ENCODE measurements around the gene BICC1.

BICC1 gene

DNA sequence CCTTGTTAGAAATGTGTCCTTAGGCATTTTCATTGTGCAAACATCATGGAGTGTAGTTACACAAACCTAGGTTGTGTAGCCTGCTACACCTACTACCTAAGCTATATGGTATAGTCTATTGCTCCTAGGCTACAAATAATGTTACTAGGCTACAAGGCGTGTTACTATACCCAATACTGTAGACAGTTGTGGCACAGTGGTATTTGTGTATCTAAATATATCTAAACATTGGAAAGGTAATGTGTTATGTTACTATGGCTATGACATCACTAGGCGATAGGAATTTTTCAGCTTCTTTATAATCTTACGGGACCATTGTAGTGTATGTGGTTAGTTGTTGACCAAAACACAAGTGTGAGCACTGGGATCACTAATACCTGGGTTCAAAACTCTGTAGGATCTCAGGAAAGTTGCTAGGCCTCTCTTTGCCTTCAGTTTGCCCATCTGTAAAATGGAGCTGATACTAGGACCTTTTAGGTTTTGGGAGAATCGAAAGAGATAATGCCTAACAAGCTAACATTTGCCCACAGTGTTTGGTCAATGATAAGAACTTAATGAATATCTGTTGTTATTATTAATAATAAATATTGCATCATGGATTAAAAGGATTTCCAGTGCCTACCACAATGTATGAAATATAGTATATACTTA lies 2.7 kb downstream of the BICC1 start:
- TF ChIP-seq FOXP2 (optimal IDR thresholded peaks at IDR 0.05; ENCODE audit: borderline replicate concordance, extremely low read depth, extremely low read length, insufficient read depth): no peak
- no peak for TF ChIP-seq TAF1 (IDR thresholded peaks at IDR 0.05; ENCODE audit: borderline replicate concordance, insufficient read depth, low read length)
- TF ChIP-seq SIN3A (IDR thresholded peaks at IDR 0.05; ENCODE audit: borderline replicate concordance, insufficient read depth, low read length): no peak
- TF ChIP-seq, protein P1, sequence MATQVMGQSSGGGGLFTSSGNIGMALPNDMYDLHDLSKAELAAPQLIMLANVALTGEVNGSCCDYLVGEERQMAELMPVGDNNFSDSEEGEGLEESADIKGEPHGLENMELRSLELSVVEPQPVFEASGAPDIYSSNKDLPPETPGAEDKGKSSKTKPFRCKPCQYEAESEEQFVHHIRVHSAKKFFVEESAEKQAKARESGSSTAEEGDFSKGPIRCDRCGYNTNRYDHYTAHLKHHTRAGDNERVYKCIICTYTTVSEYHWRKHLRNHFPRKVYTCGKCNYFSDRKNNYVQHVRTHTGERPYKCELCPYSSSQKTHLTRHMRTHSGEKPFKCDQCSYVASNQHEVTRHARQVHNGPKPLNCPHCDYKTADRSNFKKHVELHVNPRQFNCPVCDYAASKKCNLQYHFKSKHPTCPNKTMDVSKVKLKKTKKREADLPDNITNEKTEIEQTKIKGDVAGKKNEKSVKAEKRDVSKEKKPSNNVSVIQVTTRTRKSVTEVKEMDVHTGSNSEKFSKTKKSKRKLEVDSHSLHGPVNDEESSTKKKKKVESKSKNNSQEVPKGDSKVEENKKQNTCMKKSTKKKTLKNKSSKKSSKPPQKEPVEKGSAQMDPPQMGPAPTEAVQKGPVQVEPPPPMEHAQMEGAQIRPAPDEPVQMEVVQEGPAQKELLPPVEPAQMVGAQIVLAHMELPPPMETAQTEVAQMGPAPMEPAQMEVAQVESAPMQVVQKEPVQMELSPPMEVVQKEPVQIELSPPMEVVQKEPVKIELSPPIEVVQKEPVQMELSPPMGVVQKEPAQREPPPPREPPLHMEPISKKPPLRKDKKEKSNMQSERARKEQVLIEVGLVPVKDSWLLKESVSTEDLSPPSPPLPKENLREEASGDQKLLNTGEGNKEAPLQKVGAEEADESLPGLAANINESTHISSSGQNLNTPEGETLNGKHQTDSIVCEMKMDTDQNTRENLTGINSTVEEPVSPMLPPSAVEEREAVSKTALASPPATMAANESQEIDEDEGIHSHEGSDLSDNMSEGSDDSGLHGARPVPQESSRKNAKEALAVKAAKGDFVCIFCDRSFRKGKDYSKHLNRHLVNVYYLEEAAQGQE (IDR thresholded peaks at IDR 0.05; ENCODE audit: insufficient read depth in 1 of 2, low read depth in 2 of 2, low read length in 2 of 2): no peak
- TF ChIP-seq POLR2AphosphoS5 (IDR thresholded peaks at IDR 0.05; ENCODE audit: low read depth, low read length): no peak

DNA sequence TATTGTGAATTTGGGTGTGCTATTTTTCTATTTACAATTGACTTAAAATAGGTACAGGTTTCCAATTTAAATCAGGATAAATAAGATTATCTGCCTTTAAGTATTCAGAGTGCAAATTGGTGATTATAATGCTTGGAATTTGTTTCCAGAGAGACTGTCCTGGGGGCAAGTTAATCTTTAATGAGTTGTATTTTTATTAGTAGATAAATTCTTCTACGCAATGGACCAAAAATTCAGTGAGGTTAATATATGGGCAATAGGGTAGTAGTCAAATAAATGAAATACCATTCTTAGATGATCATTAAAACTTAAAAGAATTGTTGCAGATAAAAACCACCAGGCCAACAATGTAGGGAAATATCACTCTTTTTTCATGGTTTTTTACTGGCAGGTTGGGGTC lies 3.4 kb downstream of the BICC1 start:
- TF ChIP-seq FOXP2 (optimal IDR thresholded peaks at IDR 0.05; ENCODE audit: borderline replicate concordance, extremely low read depth, extremely low read length, insufficient read depth): no peak
- no peak for TF ChIP-seq SIN3A (IDR thresholded peaks at IDR 0.05; ENCODE audit: borderline replicate concordance, insufficient read depth, low read length)
- TF ChIP-seq, protein P1 (IDR thresholded peaks at IDR 0.05; ENCODE audit: insufficient read depth in 1 of 2, low read depth in 2 of 2, low read length in 2 of 2): no peak
- TF ChIP-seq TAF1 (IDR thresholded peaks at IDR 0.05; ENCODE audit: borderline replicate concordance, insufficient read depth, low read length): no peak
- no peak for TF ChIP-seq POLR2AphosphoS5 (IDR thresholded peaks at IDR 0.05; ENCODE audit: low read depth, low read length)

DNA sequence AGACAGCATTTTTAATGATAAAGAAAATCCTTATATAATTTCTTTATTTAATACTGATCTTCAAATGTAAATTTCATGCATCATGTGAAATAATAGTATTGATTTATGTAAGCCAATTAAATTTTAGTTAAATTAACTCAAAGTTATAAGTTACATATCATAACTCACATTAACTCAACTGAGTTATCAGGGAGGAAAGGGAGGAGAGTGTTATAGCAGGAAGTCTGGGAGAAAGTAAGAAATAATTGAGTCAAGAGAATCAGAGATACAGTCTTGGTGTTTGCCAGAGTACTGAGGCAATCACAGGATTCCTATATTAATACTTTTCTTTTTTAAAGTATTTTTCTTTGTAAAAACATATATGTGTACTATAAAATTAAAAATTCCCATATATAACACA lies 4.0 kb downstream of the BICC1 start:
- no peak for TF ChIP-seq SIN3A (IDR thresholded peaks at IDR 0.05; ENCODE audit: borderline replicate concordance, insufficient read depth, low read length)
- TF ChIP-seq, protein P1 (IDR thresholded peaks at IDR 0.05; ENCODE audit: insufficient read depth in 1 of 2, low read depth in 2 of 2, low read length in 2 of 2): no peak
- no peak for TF ChIP-seq FOXP2 (optimal IDR thresholded peaks at IDR 0.05; ENCODE audit: borderline replicate concordance, extremely low read depth, extremely low read length, insufficient read depth)
- no peak for TF ChIP-seq TAF1 (IDR thresholded peaks at IDR 0.05; ENCODE audit: borderline replicate concordance, insufficient read depth, low read length)
- no peak for TF ChIP-seq POLR2AphosphoS5 (IDR thresholded peaks at IDR 0.05; ENCODE audit: low read depth, low read length)

DNA sequence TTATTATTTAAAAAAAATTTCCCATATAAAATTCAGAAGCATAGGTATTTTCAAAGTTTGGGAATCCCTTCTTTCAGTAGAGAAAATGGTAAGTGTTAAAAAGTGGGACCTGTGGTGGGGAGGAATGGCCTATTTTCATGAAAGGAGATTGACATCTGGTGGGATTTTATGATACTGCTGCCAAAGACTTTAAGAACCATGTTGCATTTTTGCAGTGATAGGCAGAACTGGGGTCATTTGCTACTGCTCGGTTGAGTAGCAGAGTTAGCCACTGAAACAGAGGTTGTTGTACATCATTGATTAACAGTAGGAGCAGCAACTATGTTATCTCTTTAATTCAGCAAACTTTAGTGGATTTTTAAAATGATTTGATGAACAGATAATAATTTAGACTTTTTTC lies 4.4 kb downstream of the BICC1 start:
- no peak for TF ChIP-seq TAF1 (IDR thresholded peaks at IDR 0.05; ENCODE audit: borderline replicate concordance, insufficient read depth, low read length)
- no peak for TF ChIP-seq POLR2AphosphoS5 (IDR thresholded peaks at IDR 0.05; ENCODE audit: low read depth, low read length)
- TF ChIP-seq, protein P1 (IDR thresholded peaks at IDR 0.05; ENCODE audit: insufficient read depth in 1 of 2, low read depth in 2 of 2, low read length in 2 of 2): no peak
- no peak for TF ChIP-seq SIN3A (IDR thresholded peaks at IDR 0.05; ENCODE audit: borderline replicate concordance, insufficient read depth, low read length)
- TF ChIP-seq FOXP2 (optimal IDR thresholded peaks at IDR 0.05; ENCODE audit: borderline replicate concordance, extremely low read depth, extremely low read length, insufficient read depth): no peak
